Measurements from ENCODE around the gene A3GALT2. TPM values are rescaled to one million over a fixed set of nuclear protein-coding genes. Genes with fewer than 3 reads are reported as not detected.

A3GALT2 gene
- polyA plus RNA-seq, 2 of the 4 experiments (the other 2 are of a cell fraction): not detected

GRCh38 chr1:33314416-33314815 is 6.5 kb downstream of the A3GALT2 start:
- FAIRE-seq: no peak
- TF ChIP-seq JUNB (IDR thresholded peaks at IDR 0.05) (no peak), PHF8 (IDR thresholded peaks at IDR 0.05; ENCODE audit: borderline replicate concordance, low read depth) (no peak), FOSB (CRISPR knock-in tag; IDR thresholded peaks at IDR 0.05) (no peak), HOXB13 (CRISPR knock-in tag; IDR thresholded peaks at IDR 0.05; ENCODE audit: low read depth) (no peak), NFE2L2 (conservative IDR thresholded peaks at IDR 0.05; ENCODE audit: low read length) (no peak), CBX2 (IDR thresholded peaks at IDR 0.05; ENCODE audit: borderline replicate concordance, low read depth) (no peak), ELK1 (IDR thresholded peaks at IDR 0.05; ENCODE audit: low read depth, low read length) (no peak), HMGXB4 (CRISPR knock-in tag; IDR thresholded peaks at IDR 0.05; ENCODE audit: borderline replicate concordance) (no peak)
- TF ChIP-seq, protein P1, sequence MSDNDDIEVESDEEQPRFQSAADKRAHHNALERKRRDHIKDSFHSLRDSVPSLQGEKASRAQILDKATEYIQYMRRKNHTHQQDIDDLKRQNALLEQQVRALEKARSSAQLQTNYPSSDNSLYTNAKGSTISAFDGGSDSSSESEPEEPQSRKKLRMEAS (IDR thresholded peaks at IDR 0.05): no peak

GRCh38 chr1:33312413-33312749 is 8.5 kb downstream of the A3GALT2 start:
- POLR2A ChIA-PET: no interaction called here
- no peak overlapping the region for H3K27ac ChIP-seq
- 62% methylated on average over 5 of the region's 5 CpGs for WGBS (ENCODE audit: missing lambda C conversion rate)
- no peak overlapping the region for H3K4me2 ChIP-seq
- TF ChIP-seq HEYL (CRISPR knock-in tag; IDR thresholded peaks at IDR 0.05) (no peak), HES2 (IDR thresholded peaks at IDR 0.05) (no peak), REST (IDR thresholded peaks at IDR 0.05) (no peak), RCOR1 (IDR thresholded peaks at IDR 0.05; ENCODE audit: low read depth, low read length) (no peak), PHF8 (IDR thresholded peaks at IDR 0.05; ENCODE audit: borderline replicate concordance, low read depth) (no peak), CHD2 (IDR thresholded peaks at IDR 0.05; ENCODE audit: low read length, partially characterized antibody) (no peak), HOXB5 (CRISPR knock-in tag; IDR thresholded peaks at IDR 0.05) (no peak), JUNB (IDR thresholded peaks at IDR 0.05) (no peak), BCL3 (IDR thresholded peaks at IDR 0.05) (no peak), ZFP36 (IDR thresholded peaks at IDR 0.05; ENCODE audit: borderline replicate concordance, partially characterized antibody) (no peak), FOXS1 (CRISPR knock-in tag; IDR thresholded peaks at IDR 0.05) (no peak), ELK1 (IDR thresholded peaks at IDR 0.05; ENCODE audit: low read depth, low read length) (no peak), NFE2L2 (conservative IDR thresholded peaks at IDR 0.05; ENCODE audit: low read length) (no peak), ESRRA (IDR thresholded peaks at IDR 0.05; ENCODE audit: borderline replicate concordance, low read length) (no peak), HOXB13 (CRISPR knock-in tag; IDR thresholded peaks at IDR 0.05; ENCODE audit: low read depth) (no peak), TP53 (CRISPR knock-in tag; IDR thresholded peaks at IDR 0.05) (no peak), MAZ (IDR thresholded peaks at IDR 0.05; ENCODE audit: borderline replicate concordance, low read depth, low read length) (no peak)
- TF ChIP-seq, protein P2, sequence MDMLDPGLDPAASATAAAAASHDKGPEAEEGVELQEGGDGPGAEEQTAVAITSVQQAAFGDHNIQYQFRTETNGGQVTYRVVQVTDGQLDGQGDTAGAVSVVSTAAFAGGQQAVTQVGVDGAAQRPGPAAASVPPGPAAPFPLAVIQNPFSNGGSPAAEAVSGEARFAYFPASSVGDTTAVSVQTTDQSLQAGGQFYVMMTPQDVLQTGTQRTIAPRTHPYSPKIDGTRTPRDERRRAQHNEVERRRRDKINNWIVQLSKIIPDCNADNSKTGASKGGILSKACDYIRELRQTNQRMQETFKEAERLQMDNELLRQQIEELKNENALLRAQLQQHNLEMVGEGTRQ (IDR thresholded peaks at IDR 0.05): no peak
- TF ChIP-seq, protein P1 (IDR thresholded peaks at IDR 0.05): no peak
- TF ChIP-seq, protein P3, sequence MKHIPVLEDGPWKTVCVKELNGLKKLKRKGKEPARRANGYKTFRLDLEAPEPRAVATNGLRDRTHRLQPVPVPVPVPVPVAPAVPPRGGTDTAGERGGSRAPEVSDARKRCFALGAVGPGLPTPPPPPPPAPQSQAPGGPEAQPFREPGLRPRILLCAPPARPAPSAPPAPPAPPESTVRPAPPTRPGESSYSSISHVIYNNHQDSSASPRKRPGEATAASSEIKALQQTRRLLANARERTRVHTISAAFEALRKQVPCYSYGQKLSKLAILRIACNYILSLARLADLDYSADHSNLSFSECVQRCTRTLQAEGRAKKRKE (CRISPR knock-in tag; IDR thresholded peaks at IDR 0.05; ENCODE audit: low read depth): no peak
- DNase-seq (ENCODE audit: low read depth in 1 of 2, low spot score in 1 of 2): no peak
- CTCF ChIA-PET: interaction anchor here (1.0 to 2.4 kb wide), 2 partner anchors 14 to 17 kb away, joined by 3 to 9 read pairs; no protein-coding TSS in a partner anchor
- H3K4me1 ChIP-seq: no peaks in the 10 kb centered on the region
- FAIRE-seq: no peak
- H3K4me3 ChIP-seq: no peak overlapping the region
- ATAC-seq: no peak
- no peaks in the 10 kb centered on the region for H3K9me3 ChIP-seq

More at GRCh38 chr1:33314416-33314815, 6.5 kb downstream of the A3GALT2 start:
- no peak overlapping the region for H3K4me2 ChIP-seq
- H3K9me3 ChIP-seq: no peaks in the 10 kb centered on the region
- ChIA-PET CTCF (interaction anchor here (0.6 to 2.4 kb wide), 5 partner anchors 16 to 156 kb away, joined by 3 to 9 read pairs (median 4); no protein-coding TSS in a partner anchor), POLR2A (no interaction called here)
- no peaks in the 10 kb centered on the region for H3K4me1 ChIP-seq
- WGBS (ENCODE audit: missing lambda C conversion rate): 85% methylated on average over 8 of the region's 9 CpGs
- ATAC-seq: no peak
- no peak overlapping the region for H3K27ac ChIP-seq
- no peak for DNase-seq (ENCODE audit: low read depth in 1 of 2, low spot score in 1 of 2)
- no peak overlapping the region for H3K4me3 ChIP-seq

Measured in A549 (cell line).